Epithelial cell of proximal tubule (primary cell): ENCODE results near the gene SLC9A9. TPM values are rescaled to one million over a fixed set of nuclear protein-coding genes. Genes with fewer than 3 reads are reported as not detected.

Experiments used
- DNase-seq: peaks from one replicate; pipeline ENCODE4 v3.0.0-alpha.2; 2011; ENCODE audit warnings: low read depth
- H3K4me3 ChIP-seq: 2 replicates; pipeline ENCODE4 v1.5.1; 2011; ENCODE audit warnings: low read depth, mild to moderate bottlenecking, low read length
- CTCF ChIP-seq: conservative IDR thresholded peaks from 2 replicates; pipeline ENCODE4 v1.5.1; 2012; ENCODE audit warnings: low read depth, mild to moderate bottlenecking, low read length
- total RNA-seq: library from RNA; depleted of rRNA; stranded (reverse); fragments of >200 nt; gene quantifications from 2 replicates; pipeline ENCODE4 v1.2.3, GENCODE V29; 2015

SLC9A9 gene
- total RNA-seq, 1 donor from 2014 or later: 0.17 TPM

- no peak overlapping the region for H3K4me3 ChIP-seq
- no peak for DNase-seq
- no peak for TF ChIP-seq CTCF
Measured at GRCh38 chr3:143465666-143466065, 382.6 kb downstream of the SLC9A9 start.

- DNase-seq: peak; percentile 84
- TF ChIP-seq CTCF: no peak
- H3K4me3 ChIP-seq: no peak overlapping the region
Measured at GRCh38 chr3:143464850-143465249, 383.4 kb downstream of the SLC9A9 start.

GRCh38 chr3:143455480-143455879 lies 392.8 kb downstream of the SLC9A9 start:
- no peak overlapping the region for H3K4me3 ChIP-seq
- no peak for TF ChIP-seq CTCF
- DNase-seq: no peak

- DNase-seq: no peak
- no peak overlapping the region for H3K4me3 ChIP-seq
- TF ChIP-seq CTCF: no peak
Measured at GRCh38 chr3:143450632-143451031, 397.6 kb downstream of the SLC9A9 start.

- no peak for DNase-seq
- TF ChIP-seq CTCF: no peak
- H3K4me3 ChIP-seq: no peak overlapping the region
Measured at GRCh38 chr3:143447491-143447890, 400.8 kb downstream of the SLC9A9 start.

- DNase-seq: peak; percentile 66
- TF ChIP-seq CTCF: no peak
- no peak overlapping the region for H3K4me3 ChIP-seq
Measured at GRCh38 chr3:143445118-143445517, 403.1 kb downstream of the SLC9A9 start.

- DNase-seq: peak; percentile 99
- no peak overlapping the region for H3K4me3 ChIP-seq
- no peak for TF ChIP-seq CTCF
Measured at GRCh38 chr3:143443851-143444331, 404.4 kb downstream of the SLC9A9 start.
